OCI-LY7 (cell line): ENCODE results near the gene LGALS8.

Source experiments
- EZH2phosphoT487 ChIP-seq: fragments of 200-600 bp; sonication (generic); IDR thresholded peaks from 2 replicates; pipeline ENCODE4 v1.6.1; 2018; ENCODE audit warnings: low read depth, borderline replicate concordance, mild to moderate bottlenecking, mixed run types, antibody characterized with exemption, low read length, moderate library complexity, mixed read lengths
- TF ChIP-seq, protein P1 (sequence below): fragments of 200-600 bp; sonication (generic); conservative IDR thresholded peaks from 2 replicates; pipeline ENCODE4 v1.5.1; 2014; ENCODE audit warnings: mild to moderate bottlenecking, antibody characterized with exemption, low read length, moderate library complexity, mixed read lengths

DNA sequence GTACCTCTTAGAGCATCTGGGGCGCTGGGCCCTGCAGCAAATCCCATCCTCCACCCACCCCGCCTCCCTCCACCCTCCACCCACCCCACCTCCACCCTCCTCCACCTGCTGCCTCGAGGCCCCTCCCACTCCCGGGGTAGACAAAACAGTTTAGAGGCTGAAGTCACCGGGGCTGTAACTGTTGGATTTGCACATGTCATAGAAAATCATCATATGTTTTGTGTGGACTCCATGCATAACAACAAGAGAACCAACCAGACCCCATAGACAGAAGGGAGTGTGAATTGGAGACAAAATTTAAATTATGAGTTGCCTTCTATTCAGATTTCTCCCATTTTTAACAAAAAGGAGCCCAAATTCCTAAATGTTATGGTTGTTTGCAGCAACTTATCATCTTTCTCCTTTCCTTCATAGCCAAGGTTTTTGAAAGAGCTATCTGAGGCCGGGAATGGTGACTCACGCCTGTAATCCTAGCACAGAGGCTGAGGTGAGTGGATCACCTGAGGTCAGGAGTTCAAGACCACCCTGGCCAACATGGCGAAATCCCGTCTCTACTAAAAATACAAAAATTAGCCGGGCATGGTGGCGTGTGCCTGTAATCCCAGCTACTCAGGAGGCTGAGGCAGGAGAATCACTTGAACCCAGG, 28.2 kb upstream of the LGALS8 start:
- TF ChIP-seq, protein P1, sequence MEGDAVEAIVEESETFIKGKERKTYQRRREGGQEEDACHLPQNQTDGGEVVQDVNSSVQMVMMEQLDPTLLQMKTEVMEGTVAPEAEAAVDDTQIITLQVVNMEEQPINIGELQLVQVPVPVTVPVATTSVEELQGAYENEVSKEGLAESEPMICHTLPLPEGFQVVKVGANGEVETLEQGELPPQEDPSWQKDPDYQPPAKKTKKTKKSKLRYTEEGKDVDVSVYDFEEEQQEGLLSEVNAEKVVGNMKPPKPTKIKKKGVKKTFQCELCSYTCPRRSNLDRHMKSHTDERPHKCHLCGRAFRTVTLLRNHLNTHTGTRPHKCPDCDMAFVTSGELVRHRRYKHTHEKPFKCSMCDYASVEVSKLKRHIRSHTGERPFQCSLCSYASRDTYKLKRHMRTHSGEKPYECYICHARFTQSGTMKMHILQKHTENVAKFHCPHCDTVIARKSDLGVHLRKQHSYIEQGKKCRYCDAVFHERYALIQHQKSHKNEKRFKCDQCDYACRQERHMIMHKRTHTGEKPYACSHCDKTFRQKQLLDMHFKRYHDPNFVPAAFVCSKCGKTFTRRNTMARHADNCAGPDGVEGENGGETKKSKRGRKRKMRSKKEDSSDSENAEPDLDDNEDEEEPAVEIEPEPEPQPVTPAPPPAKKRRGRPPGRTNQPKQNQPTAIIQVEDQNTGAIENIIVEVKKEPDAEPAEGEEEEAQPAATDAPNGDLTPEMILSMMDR, result no peak
- no peak for TF ChIP-seq EZH2phosphoT487
